GM12878 (cell line): ENCODE data around the gene BBS9. TPM values are rescaled to one million over a fixed set of nuclear protein-coding genes. Genes with fewer than 3 reads are reported as not detected.

Source experiments
- ATAC-seq: fragments of 200-7000 bp; cut with Tn5 transposase; 3 replicates; pipeline ENCODE4 v1.9.1; 2020; ENCODE audit warnings: mild to moderate bottlenecking, moderate library complexity
- BruUV-seq: library from RNA; stranded (reverse); fragments of 400-500 nt; replicated peaks from 2 replicates; lab custom pipeline; 2021; lab: Mats Ljungman, UMichigan
- CTCF ChIA-PET: fragments of 300-600 bp; sonication (Branson Sonifier 250); formaldehyde crosslinking; extraction: SDS; loops from one replicate; lab custom pipeline; 2021; ENCODE audit warnings: inconsistent platforms; lab: Yijun Ruan, JAX
- POLR2A ChIA-PET: fragments of 350-600 bp; formaldehyde crosslinking; extraction: SDS; loops from one replicate; lab custom pipeline; 2021; ENCODE audit warnings: inconsistent platforms; lab: Charles Lee
- RAD21 ChIA-PET: fragments of 300-600 bp; sonication (Branson Sonifier 250); formaldehyde crosslinking; loops from one replicate; lab custom pipeline; 2023; ENCODE audit warnings: antibody characterized with exemption; ENCODE audit not compliant: unreplicated experiment; lab: Charles Lee
- SMC1A ChIA-PET: fragments of 300-600 bp; sonication (Branson Sonifier 250); formaldehyde crosslinking; loops from one replicate; lab custom pipeline; 2023; ENCODE audit not compliant: unreplicated experiment, uncharacterized antibody; lab: Charles Lee
- DNase-seq: peaks from one replicate; pipeline ENCODE4 v3.0.0-alpha.2; 2011; ENCODE audit warnings: low read depth, low spot score
- FAIRE-seq: peaks from 3 replicates; lab custom pipeline; 2011; peaks lifted over from hg19 to GRCh38; lab: Jason Lieb, UNC
- H2AFZ ChIP-seq: 2 replicates; pipeline ENCODE4 v1.6.0; 2011; ENCODE audit warnings: low read depth, low read length, control low read depth; ENCODE audit not compliant: control insufficient read depth
- H3K27ac ChIP-seq: 2 replicates; pipeline ENCODE4 v1.5.1; 2011; ENCODE audit warnings: control low read depth; ENCODE audit not compliant: control insufficient read depth, insufficient read depth
- H3K27me3 ChIP-seq, 2 experiments: replicated peaks in 1 of 2; 2 replicates each; pipeline versions ENCODE4 v1.6.0 to v1.6.1; 2011; ENCODE audit warnings: low read length in 1 of 2; ENCODE audit not compliant: control insufficient read depth in 2 of 2, insufficient read depth in 2 of 2
- H3K36me3 ChIP-seq, 2 experiments: 2 replicates each; pipeline ENCODE4 v1.5.1; 2011; ENCODE audit warnings: low read length in 1 of 2; ENCODE audit not compliant: control insufficient read depth in 2 of 2, insufficient read depth in 2 of 2
- H3K4me1 ChIP-seq: 2 replicates; pipeline ENCODE4 v1.6.1; 2011; ENCODE audit warnings: mild to moderate bottlenecking, low read length, moderate library complexity, mixed read lengths; ENCODE audit not compliant: control insufficient read depth, insufficient read depth
- H3K4me2 ChIP-seq: 2 replicates; pipeline ENCODE4 v1.6.0; 2011; ENCODE audit warnings: control low read depth; ENCODE audit not compliant: control insufficient read depth, insufficient read depth
- H3K4me3 ChIP-seq: fragments of 200-600 bp; sonication (generic); 2 replicates; pipeline ENCODE4 v1.5.1; 2016
- H3K79me2 ChIP-seq: 2 replicates; pipeline ENCODE4 v1.6.0; 2011; ENCODE audit warnings: low read length; ENCODE audit not compliant: control insufficient read depth, insufficient read depth
- H3K9ac ChIP-seq: 2 replicates; pipeline ENCODE4 v1.8.0; 2011; ENCODE audit warnings: low read length, control low read depth, mixed read lengths; ENCODE audit not compliant: control insufficient read depth, insufficient read depth
- H3K9me3 ChIP-seq: replicated peaks from 3 replicates; pipeline ENCODE4 v1.5.1; 2011; ENCODE audit warnings: mild to moderate bottlenecking, low read length; ENCODE audit not compliant: control insufficient read depth, insufficient read depth
- H4K20me1 ChIP-seq: 2 replicates; pipeline ENCODE4 v1.6.0; 2011; ENCODE audit not compliant: control insufficient read depth, insufficient read depth
- ATF7 ChIP-seq: fragments of 450-650 bp; IDR thresholded peaks from 2 replicates; pipeline ENCODE4 v1.6.1; 2016; ENCODE audit warnings: low read depth, mild to moderate bottlenecking
- BCL11A ChIP-seq: IDR thresholded peaks from 2 replicates; pipeline ENCODE4 v1.6.1; 2011; ENCODE audit warnings: low read depth, low read length
- BCL3 ChIP-seq: IDR thresholded peaks from 2 replicates; pipeline ENCODE4 v1.6.1; 2011; ENCODE audit warnings: borderline replicate concordance, low read depth, mild to moderate bottlenecking, moderate library complexity, low read length; ENCODE audit not compliant: insufficient read depth, poor library complexity, severe bottlenecking
- DPF2 ChIP-seq: fragments of 450-650 bp; IDR thresholded peaks from 2 replicates; pipeline ENCODE4 v1.6.1; 2017; ENCODE audit warnings: mild to moderate bottlenecking
- EP300 ChIP-seq, 2 experiments: fragments of 150-350 bp in 1 of 2; IDR thresholded peaks; 2 replicates each; pipeline ENCODE4 v1.6.1; 2011 to 2012; ENCODE audit warnings: low read depth in 2 of 2, low read length in 2 of 2, borderline replicate concordance in 1 of 2, improper control_type of control experiment in 1 of 2, inconsistent platforms in 1 of 2; ENCODE audit not compliant: control insufficient read depth in 1 of 2
- IKZF1 ChIP-seq: fragments of 450-650 bp; conservative IDR thresholded peaks from 2 replicates; pipeline ENCODE4 v1.6.1; 2017; ENCODE audit warnings: antibody characterized with exemption, mild to moderate bottlenecking
- IKZF2 ChIP-seq, 2 experiments: fragments of 450-650 bp; IDR thresholded peaks; 2 replicates each; pipeline ENCODE4 v1.6.1; 2017; ENCODE audit warnings: mild to moderate bottlenecking in 2 of 2, moderate library complexity in 2 of 2
- JUNB ChIP-seq: IDR thresholded peaks from 2 replicates; pipeline ENCODE4 v1.6.1; 2016; ENCODE audit warnings: antibody characterized with exemption, mild to moderate bottlenecking
- MTA2 ChIP-seq: fragments of 450-650 bp; IDR thresholded peaks from 2 replicates; pipeline ENCODE4 v1.6.1; 2016; ENCODE audit warnings: low read depth, mild to moderate bottlenecking, moderate library complexity
- NFYB ChIP-seq: IDR thresholded peaks from 2 replicates; pipeline ENCODE4 v1.6.1; 2011; ENCODE audit warnings: low read depth, mild to moderate bottlenecking, low read length, improper control_type of control experiment, moderate library complexity; ENCODE audit not compliant: insufficient read depth
- NR2C1 ChIP-seq: fragments of 450-650 bp; IDR thresholded peaks from 2 replicates; pipeline ENCODE4 v1.6.1; 2017; ENCODE audit warnings: antibody characterized with exemption, mild to moderate bottlenecking, moderate library complexity
- SPI1 ChIP-seq: IDR thresholded peaks from 2 replicates; pipeline ENCODE4 v1.6.1; 2011; ENCODE audit warnings: low read depth, mild to moderate bottlenecking, low read length, moderate library complexity, borderline replicate concordance; ENCODE audit not compliant: insufficient read depth
- SREBF2 ChIP-seq: IDR thresholded peaks from 2 replicates; pipeline ENCODE4 v1.6.1; 2012; ENCODE audit warnings: mild to moderate bottlenecking, low read length
- STAT1 ChIP-seq: fragments of 450-650 bp; conservative IDR thresholded peaks from 2 replicates; pipeline ENCODE4 v1.6.1; 2014; ENCODE audit warnings: antibody characterized with exemption, mild to moderate bottlenecking
- WGBS: methylation state at CpG from one replicate; pipeline ENCODE4 v1.1.6; 2016; ENCODE audit warnings: low lambda C conversion rate; ENCODE audit not compliant: insufficient replicate concordance, insufficient coverage; ENCODE audit errors: missing lambda C conversion rate; 5-methylcytosine and 5-hydroxymethylcytosine counted together
- in situ Hi-C: fragments of 300-500 bp; cut with MboI; formaldehyde crosslinking; loops from 9 replicates; pipeline ENCODE4 v1.14.3; 2018; ENCODE audit warnings: mixed read lengths
- intact Hi-C: fragments of 100-400 bp; cut with micrococcal nuclease; formaldehyde crosslinking; loops from one replicate; pipeline ENCODE4 v1.14.2; 2022; ENCODE audit not compliant: unreplicated experiment
- polyA plus RNA-seq, 11 experiments: library from polyadenylated mRNA; depleted of rRNA in 4 of 11; unstranded in 6 of 11; stranded (reverse) in 5 of 11; fragments of >200 nt; fragmentation: Nextera tagmentation in 4 of 11; fragmentation: Illumina TruSeq in 1 of 11; extraction: Ambion mirVana in 4 of 11; extraction: Trizol in 1 of 11; gene quantifications; 1 replicate in 1 of 11; 2 replicates in 10 of 11; pipeline versions ENCODE4 v1.2.1 to v1.2.3, GENCODE V29; 2011 to 2016; ENCODE audit warnings: inconsistent platforms in 2 of 11, missing spikeins in 2 of 11, low read depth in 1 of 11
- total RNA-seq, 4 experiments: library from RNA; depleted of rRNA in 3 of 4; stranded (reverse); fragments of >200 nt in 3 of 4; fragmentation: Illumina TruSeq in 1 of 4; extraction: Trizol in 1 of 4; gene quantifications; 2 replicates each; pipeline versions ENCODE4 v1.2.1 to v1.2.3, GENCODE V29; 2013 to 2021
- TF ChIP-seq, protein P1 (sequence below): IDR thresholded peaks from 2 replicates; pipeline ENCODE4 v1.6.1; 2012; ENCODE audit warnings: improper control_type of control experiment, low read depth, low read length; ENCODE audit not compliant: insufficient replicate concordance
- TF ChIP-seq, protein P2 (sequence below): IDR thresholded peaks from 2 replicates; pipeline ENCODE4 v1.6.1; 2011; ENCODE audit warnings: mild to moderate bottlenecking, low read depth, low read length, moderate library complexity; ENCODE audit not compliant: insufficient replicate concordance

The BBS9 gene
- total and polyA plus RNA-seq, 10 of the 15 experiments (the other 5 are each of a cell fraction or from before 2014, with no cell fraction given): 1.2 to 5.6 (median 2.3) TPM

DNA sequence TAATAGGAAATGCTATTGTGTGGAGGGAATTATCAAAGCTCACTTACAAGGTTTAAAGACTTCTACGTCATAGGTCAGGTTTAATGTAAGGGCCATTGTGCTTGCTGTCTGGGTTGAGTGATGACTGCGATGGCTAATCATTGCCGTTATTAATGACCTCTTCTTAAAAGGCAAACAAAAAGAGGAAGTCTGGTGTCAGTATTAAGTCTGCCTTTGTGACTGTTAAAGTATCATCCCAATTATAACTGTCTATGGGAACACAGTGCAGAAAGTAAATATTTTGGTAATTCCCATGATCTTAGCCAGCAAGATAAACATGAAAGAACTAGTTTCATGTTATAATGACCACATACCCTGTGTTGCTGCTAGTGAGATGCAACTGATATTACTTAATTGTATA, 382.4 kb downstream of the BBS9 start:
- H3K27ac ChIP-seq: no peak overlapping the region
- intact Hi-C loops: no loop called here
- no peak overlapping the region for H3K9ac ChIP-seq
- no peaks in the 10 kb centered on the region for H4K20me1 ChIP-seq
- FAIRE-seq: no peak
- H3K36me3 ChIP-seq: no peaks in the 10 kb centered on the region
- H2AFZ ChIP-seq: no peak overlapping the region
- H3K4me3 ChIP-seq: no peak overlapping the region
- 43% methylated on average over 3 of the region's 3 CpGs for WGBS
- H3K79me2 ChIP-seq: no peaks in the 10 kb centered on the region
- ChIA-PET POLR2A (interaction anchor here (0.9 to 1.2 kb wide), 2 partner anchors 13 to 34 kb away, joined by 3 read pairs; no protein-coding TSS in a partner anchor), CTCF (interaction anchor here (0.7 to 1.3 kb wide), 2 partner anchors 14 to 18 kb away, joined by 3 read pairs; no protein-coding TSS in a partner anchor), SMC1A (interaction anchor here (0.8 to 1.1 kb wide), 4 partner anchors 9 to 27 kb away, joined by 3 read pairs; no protein-coding TSS in a partner anchor), RAD21 (interaction anchor here (1.1 kb wide), 1 partner anchor 49 kb away, joined by 3 read pairs; no protein-coding TSS in a partner anchor)
- no peak overlapping the region for H3K4me2 ChIP-seq
- no TSS peak for BruUV-seq
- peak; percentile 91 for ATAC-seq
- H3K4me1 ChIP-seq: no peaks in the 10 kb centered on the region
- H3K9me3 ChIP-seq: no peaks in the 10 kb centered on the region
- in situ Hi-C loops: no loop called here
- peak; percentile 15 for DNase-seq
- no peaks in the 10 kb centered on the region for H3K27me3 ChIP-seq
- peak; percentile 56; the same call in 1 of the 2 replicates for TF ChIP-seq NR2C1
- peak; percentile 94 for TF ChIP-seq MTA2
- TF ChIP-seq BCL11A: peak; percentile 50; the same call in 1 of the 2 replicates
- peak in 1 of 2 experiments; percentile 39; a peak in 2 of 4 replicates for TF ChIP-seq IKZF2 (IDR thresholded peaks at IDR 0.05)
- peak; percentile 44; the same call in 1 of the 2 replicates for TF ChIP-seq IKZF1
- peak; percentile 94 for TF ChIP-seq SPI1
- TF ChIP-seq STAT1: no peak
- peak in 1 of 2 experiments; percentile 50; a peak in 1 of 4 replicates for TF ChIP-seq EP300 (IDR thresholded peaks at IDR 0.05; ENCODE audit: borderline replicate concordance in 1 of 2, control insufficient read depth in 1 of 2, low read depth in 2 of 2, low read length in 2 of 2)
- peak; percentile 68; the same call in 1 of the 2 replicates for TF ChIP-seq DPF2
- TF ChIP-seq JUNB: no peak
- no peak for TF ChIP-seq BCL3
- 0 out of 2 replicates have a peak, but pooled peaks have one; percentile 26 for TF ChIP-seq NFYB
- TF ChIP-seq, protein P1, sequence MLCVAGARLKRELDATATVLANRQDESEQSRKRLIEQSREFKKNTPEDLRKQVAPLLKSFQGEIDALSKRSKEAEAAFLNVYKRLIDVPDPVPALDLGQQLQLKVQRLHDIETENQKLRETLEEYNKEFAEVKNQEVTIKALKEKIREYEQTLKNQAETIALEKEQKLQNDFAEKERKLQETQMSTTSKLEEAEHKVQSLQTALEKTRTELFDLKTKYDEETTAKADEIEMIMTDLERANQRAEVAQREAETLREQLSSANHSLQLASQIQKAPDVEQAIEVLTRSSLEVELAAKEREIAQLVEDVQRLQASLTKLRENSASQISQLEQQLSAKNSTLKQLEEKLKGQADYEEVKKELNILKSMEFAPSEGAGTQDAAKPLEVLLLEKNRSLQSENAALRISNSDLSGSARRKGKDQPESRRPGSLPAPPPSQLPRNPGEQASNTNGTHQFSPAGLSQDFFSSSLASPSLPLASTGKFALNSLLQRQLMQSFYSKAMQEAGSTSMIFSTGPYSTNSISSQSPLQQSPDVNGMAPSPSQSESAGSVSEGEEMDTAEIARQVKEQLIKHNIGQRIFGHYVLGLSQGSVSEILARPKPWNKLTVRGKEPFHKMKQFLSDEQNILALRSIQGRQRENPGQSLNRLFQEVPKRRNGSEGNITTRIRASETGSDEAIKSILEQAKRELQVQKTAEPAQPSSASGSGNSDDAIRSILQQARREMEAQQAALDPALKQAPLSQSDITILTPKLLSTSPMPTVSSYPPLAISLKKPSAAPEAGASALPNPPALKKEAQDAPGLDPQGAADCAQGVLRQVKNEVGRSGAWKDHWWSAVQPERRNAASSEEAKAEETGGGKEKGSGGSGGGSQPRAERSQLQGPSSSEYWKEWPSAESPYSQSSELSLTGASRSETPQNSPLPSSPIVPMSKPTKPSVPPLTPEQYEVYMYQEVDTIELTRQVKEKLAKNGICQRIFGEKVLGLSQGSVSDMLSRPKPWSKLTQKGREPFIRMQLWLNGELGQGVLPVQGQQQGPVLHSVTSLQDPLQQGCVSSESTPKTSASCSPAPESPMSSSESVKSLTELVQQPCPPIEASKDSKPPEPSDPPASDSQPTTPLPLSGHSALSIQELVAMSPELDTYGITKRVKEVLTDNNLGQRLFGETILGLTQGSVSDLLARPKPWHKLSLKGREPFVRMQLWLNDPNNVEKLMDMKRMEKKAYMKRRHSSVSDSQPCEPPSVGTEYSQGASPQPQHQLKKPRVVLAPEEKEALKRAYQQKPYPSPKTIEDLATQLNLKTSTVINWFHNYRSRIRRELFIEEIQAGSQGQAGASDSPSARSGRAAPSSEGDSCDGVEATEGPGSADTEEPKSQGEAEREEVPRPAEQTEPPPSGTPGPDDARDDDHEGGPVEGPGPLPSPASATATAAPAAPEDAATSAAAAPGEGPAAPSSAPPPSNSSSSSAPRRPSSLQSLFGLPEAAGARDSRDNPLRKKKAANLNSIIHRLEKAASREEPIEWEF: peak; percentile 37
- TF ChIP-seq, protein P2, sequence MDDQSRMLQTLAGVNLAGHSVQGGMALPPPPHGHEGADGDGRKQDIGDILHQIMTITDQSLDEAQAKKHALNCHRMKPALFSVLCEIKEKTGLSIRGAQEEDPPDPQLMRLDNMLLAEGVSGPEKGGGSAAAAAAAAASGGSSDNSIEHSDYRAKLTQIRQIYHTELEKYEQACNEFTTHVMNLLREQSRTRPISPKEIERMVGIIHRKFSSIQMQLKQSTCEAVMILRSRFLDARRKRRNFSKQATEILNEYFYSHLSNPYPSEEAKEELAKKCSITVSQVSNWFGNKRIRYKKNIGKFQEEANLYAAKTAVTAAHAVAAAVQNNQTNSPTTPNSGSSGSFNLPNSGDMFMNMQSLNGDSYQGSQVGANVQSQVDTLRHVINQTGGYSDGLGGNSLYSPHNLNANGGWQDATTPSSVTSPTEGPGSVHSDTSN: peak; percentile 86
- peak; percentile 94 for TF ChIP-seq ATF7
- TF ChIP-seq SREBF2: no peak
